Left ventricle myocardium superior (tissue), 1 donor: ENCODE measurements around the gene THBS2. TPM values are rescaled to one million over a fixed set of nuclear protein-coding genes. Genes with fewer than 3 reads are reported as not detected.
"Not testable (repeated sequence)": the region's sequence is repeated elsewhere in the genome, so short reads cannot be mapped to it uniquely, and the experiment has no call there.

Source experiments
- ATAC-seq: fragments of 200-7000 bp; cut with Tn5 transposase; one replicate; pipeline ENCODE4 v1.9.1; 2020; ENCODE audit warnings: mild to moderate bottlenecking, moderate library complexity
- DNase-seq: peaks from one replicate; pipeline ENCODE4 v3.0.0-alpha.2; 2020
- intact Hi-C: fragments of 100-400 bp; cut with micrococcal nuclease; formaldehyde crosslinking; loops from one replicate; pipeline ENCODE4 v1.11.0; 2022
- long read RNA-seq: library from polyadenylated mRNA; unstranded; transcript quantifications from one replicate; pipeline ENCODE4 v2.0.0, GENCODE V29; 2021
- total RNA-seq: library from RNA; stranded (reverse); fragmentation: NEBNext Ultra II Directional; extraction: Animal tissue kit (Norgen Biotek cat#: 25700); gene quantifications from one replicate; pipeline ENCODE4 v1.2.1, GENCODE V29; 2021
- donor health status: DM: no; HTN: yes; CAD: no; lungs with severe emphysema.

Gene THBS2
- total RNA-seq, result 10.7 TPM
- long read RNA-seq, full-length matches to known transcripts, result 15 of 30 reads
- long read RNA-seq, partial matches to known transcripts, result 15 of 30 reads
- long read RNA-seq, other reads (novel, unspliced or antisense), result 0 of 30 reads

DNA sequence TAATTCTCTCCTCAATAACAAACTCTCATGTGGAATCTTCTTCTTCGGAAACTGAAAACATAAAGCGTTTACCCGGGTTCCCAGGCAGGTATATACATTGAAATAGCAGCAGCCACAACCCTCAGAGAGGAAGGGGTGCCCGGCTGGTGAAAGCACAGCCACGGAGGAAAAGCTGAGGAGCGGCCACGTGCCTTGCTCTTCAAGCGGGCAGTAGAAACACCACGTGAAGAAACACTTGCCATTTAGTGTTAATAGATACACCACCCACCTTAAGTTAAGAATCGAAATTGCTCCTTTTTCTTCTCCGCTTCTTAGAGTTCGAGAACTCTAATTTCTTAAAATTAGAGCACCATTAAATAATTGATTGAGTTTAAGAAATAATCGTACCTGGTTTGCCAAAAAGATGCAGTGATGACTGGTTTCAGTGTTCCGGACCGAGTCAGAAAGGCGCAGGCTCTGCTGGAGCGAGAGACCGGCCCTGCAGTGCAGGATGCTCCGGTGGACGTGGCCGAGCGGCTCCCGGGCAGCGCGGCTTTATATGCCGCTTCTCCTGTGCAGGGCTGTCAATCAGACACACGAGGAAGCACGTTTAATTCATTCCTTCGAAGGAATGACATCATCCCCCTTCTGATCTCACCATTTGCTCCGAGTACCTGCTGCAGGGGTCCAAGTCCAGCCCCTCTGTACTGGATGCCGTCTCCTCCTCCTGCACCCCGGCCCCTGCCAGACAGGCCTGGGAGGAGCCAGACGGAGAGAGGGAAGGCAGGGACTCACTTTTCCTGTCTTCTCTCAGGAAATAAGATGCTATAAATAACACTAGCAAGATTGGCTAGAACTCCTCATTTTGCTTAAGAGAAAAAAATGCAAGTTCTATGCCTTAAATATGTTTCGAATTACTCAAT lies at the start of gene THBS2:
Gene THBS2, minus strand, starts transcription at position 510 of the 902 bp plus-strand sequence. CDS start 3,062 bp downstream, outside the sequence.
- peak; percentile 71 for DNase-seq
- intact Hi-C loops, result no loop called here
- peak; percentile 89 for ATAC-seq

DNA sequence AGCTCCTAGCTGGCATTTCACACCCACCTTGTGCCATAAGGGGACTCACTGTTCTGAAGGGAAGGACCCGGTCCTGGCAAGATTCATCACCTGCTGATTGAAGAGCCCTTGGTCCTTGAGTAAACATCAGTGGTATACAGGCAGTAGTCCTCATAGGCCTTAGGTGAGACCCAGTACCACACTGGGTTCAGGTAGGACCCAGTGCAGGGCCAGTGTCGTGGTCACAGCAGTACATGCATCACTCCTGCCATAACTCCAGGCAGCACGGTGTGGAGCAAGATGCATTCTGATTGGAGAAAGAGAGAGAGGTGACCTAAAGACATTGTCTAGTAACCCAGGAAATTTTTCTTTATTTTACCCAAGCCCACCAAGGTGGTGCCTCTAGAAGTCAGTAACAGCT lies 49.1 kb upstream of the THBS2 start:
- no peak for DNase-seq
- no peak for ATAC-seq
- intact Hi-C loops, result no loop called here

DNA sequence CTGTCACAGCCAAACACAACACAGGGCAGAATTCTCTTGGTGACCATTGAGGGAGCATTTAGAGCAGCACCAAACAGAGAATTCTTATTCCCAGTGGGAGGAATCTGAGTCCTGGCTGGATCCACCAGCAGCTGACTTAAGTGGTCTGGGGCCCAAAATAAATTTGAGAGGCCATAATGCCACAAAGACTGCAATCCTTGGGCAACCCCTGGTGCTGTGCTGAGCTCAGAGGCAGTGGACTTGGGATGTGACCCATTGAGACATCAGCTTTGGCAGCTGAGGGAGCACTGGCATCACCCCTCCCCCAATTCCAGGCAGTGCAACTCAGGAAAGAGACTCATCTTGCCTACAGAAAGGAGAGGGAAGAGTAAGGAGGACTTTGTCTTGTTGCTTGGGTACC lies 48.6 kb upstream of the THBS2 start:
- intact Hi-C loops, result no loop called here
- DNase-seq, result no peak
- no peak for ATAC-seq

DNA sequence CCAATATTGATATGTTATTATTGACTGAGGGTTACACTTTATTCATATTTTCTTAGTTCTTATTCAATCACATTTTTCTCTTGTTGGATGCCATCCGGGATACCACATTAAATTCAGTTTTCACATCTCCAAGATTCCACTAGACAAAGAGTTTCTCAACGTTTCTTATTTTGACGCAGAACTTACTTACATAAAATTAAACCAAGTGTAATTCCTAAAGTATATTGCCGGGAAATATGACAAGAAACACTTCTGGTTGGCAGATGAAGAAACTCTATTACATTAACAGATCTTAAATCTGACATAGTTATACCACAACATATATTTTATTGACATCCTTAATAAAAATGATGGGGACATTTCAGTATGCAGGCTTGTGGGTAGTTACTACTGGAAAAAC lies 47.3 kb upstream of the THBS2 start:
- DNase-seq (no peak), ATAC-seq (no peak)
- intact Hi-C loops, result no loop called here

DNA sequence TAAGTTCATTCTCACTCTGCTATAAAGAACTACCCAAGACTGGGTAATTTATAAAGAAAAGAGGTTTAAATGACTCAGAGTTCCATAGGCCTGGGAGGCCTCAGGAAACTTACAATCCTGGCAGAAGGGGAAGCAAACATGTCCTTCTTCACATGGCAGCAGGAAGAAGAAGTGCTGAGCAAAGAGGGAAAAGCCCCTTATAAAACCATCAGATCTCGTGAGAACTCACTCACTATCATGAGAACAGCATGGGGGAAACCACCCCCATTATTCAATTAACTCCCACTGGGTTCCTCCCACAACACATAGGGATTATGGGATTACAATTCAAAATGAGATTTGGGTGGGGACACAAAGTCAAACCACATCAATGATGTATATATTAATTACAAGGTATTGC lies 45.0 kb upstream of the THBS2 start:
- ATAC-seq, DNase-seq, intact Hi-C loops: not testable (repeated sequence)

DNA sequence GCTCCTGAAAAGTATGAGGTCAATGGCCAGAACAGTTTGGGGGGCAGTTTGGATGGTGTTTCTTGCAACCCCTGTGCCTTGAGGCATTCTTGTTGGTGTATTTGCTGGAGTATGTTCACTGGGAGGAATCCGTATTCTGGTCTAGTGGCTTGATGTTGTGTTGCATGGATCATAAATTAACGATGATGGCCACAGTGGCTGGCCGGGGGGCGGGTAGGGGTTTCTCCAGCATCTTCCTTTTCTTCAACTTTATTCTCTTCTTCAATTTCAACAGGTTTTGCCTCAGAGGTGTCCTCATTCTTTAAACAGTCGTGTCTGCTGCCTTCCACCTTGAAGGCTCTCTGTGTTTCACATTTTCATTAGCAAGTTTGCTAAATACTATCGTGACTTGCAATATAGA lies 43.0 kb upstream of the THBS2 start:
- intact Hi-C loops, result no loop called here
- no peak for ATAC-seq
- DNase-seq, result no peak

DNA sequence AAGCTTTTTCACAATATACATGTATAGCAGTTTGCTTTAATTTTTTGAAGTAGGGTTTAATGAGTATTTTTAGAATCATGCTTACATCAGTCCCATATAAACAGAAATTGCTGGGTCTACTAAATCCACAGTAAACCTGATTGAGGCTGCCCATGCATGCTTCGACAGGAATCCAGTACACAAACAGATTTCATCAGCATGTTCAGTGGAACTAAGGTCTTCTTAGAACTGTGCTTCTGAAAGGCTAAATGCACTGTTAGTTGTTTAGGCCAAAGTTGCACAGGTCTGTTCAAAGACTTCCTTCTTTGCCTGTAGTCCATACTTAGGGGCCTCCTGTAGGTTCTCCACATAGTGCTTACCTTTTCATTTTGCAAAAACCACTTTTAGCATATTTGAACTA lies 42.5 kb upstream of the THBS2 start:
- ATAC-seq, result no peak

DNA sequence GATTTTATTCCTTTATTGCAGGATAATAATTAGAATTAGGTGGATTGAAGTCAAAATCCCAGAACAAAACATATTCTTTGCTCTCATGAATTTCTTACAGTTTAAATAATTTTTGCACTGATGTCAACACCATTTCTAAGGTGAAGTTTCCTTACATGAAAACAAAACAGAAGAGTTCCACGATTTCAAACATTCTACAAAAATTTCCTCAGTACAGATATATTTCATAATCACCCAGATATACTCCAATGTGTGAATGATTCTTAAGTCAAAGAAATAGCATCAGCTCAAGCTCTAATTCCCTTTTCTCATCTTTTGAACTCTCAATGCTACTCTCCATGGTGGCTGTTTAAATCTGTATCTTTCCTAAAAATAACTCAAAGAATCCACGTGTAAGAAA lies 39.5 kb upstream of the THBS2 start:
- ATAC-seq (no peak), DNase-seq (no peak)
- intact Hi-C loops, result no loop called here

More for the DNA sequence above, 42.5 kb upstream of the THBS2 start:
- no peak for DNase-seq
- intact Hi-C loops, result no loop called here

DNA sequence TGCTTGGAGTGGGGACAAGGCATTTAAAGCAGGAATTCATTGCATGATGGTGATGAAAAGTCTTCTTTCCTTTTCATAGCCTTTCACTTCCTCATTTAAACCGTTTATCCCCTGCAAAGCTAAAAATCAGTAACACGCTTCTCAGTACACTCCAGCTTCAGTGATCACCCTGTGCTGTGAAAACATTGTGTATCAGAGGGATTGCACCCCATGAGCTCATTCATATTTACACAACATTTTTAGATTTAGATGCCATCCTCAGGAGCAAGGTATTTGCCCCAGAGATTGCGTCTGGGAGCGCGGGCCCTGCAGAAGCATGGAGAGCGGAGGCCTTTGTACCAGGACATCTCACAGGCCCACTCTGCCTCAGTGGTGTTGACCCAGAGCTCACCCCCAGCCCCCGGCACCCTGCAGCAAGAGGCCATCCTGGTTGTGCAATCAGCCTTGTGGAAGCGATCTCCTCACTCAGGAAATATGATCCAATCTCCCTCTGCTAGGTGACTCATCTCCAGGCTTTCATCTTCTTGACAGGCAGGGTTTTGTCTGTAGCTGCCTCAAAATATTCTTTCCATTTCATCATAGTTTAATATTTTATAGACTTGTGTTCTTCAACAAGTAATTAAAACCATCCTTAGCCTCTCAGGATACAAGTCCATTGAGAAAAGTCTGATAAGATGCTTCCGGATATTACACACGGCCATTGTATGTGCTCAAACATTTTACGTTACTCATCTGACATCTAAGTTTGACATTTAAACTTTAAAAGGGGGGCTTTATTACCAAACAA lies 38.9 kb upstream of the THBS2 start:
- ATAC-seq (peak; percentile 49), DNase-seq (peak; percentile 45)
- intact Hi-C loops, result no loop called here

DNA sequence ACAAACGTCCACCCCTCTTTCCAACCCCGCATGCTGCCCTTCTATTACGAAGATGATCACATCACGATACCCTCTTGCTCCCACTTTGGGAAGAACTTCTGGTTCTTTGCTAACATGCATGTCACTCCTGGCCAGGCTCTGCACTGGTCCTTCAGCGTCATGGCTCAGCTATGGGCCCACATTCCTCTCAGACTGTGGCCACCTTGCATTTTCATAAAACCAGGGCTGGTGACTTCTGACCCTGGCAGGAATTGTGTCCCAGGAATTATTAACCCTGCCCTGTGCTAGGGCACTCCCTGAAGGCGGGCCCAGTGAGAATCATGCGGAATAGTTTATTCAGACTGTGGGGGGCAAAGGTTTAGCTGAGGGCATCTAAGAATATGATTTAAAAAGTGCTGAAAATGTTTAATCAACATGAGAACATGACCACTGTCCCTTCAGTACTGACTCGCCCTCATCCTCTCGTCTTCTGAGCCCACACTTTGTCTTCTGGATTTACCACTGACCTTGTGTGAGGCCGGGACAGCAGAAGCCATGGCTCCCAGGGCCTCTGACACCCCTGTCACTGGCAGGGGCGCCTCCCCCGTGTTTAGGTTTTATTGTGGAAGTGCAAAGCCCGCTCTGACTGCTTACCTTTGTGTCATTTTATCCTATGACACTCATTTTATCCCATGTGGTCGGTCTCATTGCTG lies 38.1 kb upstream of the THBS2 start:
- intact Hi-C loops, result no loop called here
- no peak for DNase-seq

DNA sequence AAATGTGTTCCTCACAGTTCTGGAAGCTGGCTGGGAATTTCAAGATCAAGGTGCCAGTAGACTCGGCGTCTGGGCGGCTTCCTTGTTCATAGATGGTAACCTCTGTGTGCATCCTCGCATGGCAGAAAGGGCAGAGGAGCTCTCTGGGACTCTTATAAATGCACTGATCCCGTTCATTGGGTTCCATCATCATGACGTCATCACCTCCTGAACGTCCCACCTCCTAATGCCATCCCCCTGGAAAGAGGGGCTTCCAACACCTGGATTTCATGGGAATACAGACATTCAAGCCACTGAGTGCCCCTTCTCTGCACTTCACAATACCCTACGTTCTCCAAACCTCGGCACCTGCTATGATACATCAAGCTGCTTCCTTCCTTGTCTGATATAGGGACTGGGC lies 37.5 kb upstream of the THBS2 start:
- no peak for ATAC-seq
- intact Hi-C loops, result no loop called here
- DNase-seq, result no peak

More for the DNA sequence above, 38.1 kb upstream of the THBS2 start:
- no peak for ATAC-seq

DNA sequence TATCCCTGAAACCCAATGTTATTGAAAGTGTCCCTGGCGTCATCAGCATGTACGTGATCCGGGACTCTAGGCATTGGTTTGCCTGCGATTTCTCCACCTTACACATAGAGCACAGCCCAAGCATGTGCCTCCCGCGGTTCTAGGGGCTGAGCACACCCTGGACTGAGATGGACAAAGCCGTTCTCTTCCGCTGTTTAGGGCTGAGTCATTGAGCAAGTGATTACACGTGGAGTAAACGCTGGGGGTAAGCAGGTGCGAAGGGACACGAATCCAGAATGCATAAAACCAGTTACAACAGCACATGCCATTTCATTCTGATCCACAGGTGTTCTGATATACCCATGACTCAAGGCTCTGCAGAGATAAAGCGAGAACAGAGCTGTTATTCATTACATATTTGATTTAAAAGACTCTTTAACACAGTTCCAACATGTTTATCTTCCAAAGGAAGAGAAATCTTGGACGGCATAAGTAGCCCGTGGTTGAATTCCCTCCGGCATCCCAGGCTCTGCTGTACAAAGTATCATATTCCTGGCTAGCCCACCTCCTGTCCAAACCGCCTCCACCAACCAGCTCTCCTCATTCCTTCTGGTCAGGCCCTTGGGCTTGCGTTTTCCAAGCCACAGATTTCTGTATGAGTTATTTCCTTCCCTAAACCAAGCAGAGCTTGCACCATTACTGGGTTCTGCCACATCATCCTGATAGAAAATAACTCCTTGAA lies 36.1 kb upstream of the THBS2 start:
- DNase-seq (peak; percentile 67), ATAC-seq (peak; percentile 85)
- intact Hi-C loops, result no loop called here

DNA sequence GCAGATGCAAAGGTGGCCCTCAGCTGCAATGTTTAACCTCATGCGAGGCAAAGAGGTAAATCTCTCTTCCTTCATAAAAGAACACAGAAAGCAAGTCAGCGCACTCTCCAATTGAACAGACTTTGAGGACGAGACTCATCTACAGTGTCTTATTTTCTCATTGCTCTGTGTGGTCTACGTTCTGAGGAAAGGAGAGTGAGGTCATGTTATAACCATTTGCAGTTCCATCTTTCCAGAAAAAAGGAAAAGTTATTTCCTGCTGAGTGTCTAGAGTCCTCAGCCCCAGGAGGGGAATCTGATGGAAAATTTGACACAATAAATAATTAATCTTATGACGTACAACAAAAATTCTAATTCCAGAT lies 35.6 kb upstream of the THBS2 start:
- intact Hi-C loops, result no loop called here
- ATAC-seq, result peak; percentile 58
- no peak for DNase-seq

DNA sequence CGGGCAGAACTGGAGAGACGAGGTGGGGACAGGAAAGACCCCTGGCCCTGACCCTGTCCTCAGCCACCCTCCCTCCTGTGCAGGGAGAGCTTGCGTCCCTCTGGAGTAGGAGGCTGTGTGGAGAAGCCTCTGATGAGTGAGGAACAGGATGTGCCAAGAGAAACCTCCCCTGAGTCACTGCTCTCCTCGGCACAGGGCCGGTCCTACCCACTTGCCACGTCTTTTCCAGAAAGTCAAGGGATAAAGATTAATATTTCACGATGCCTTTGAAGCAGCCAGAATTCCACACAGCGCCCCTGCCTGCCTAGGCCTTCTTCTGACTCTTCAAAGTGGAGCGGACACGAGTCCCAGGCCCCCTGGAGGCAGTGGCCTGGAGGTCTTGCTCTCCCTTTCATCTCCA lies 34.9 kb upstream of the THBS2 start:
- intact Hi-C loops, result no loop called here
- peak; percentile 53 for DNase-seq
- peak; percentile 57 for ATAC-seq

DNA sequence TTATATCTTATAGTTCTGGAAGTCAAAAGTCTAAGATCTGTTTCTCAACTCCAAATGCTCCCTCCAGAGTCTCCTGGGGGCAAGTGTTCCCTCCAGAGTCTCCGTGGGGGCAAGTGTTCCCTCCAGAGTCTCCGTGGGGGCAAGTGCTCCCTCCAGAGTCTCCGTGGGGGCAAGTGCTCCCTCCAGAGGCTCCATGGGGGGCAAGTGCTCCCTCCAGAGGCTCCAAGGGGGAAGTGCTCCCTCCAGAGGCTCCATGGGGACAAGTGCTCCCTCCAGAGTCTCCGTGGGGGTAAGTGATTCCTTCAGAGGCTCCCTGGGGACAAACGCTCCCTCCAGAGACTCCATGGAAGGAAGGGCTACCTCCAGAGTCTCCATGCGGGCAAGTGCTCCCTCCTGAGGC lies 34.0 kb upstream of the THBS2 start:
- DNase-seq (no peak), ATAC-seq (no peak)
- intact Hi-C loops, result no loop called here

DNA sequence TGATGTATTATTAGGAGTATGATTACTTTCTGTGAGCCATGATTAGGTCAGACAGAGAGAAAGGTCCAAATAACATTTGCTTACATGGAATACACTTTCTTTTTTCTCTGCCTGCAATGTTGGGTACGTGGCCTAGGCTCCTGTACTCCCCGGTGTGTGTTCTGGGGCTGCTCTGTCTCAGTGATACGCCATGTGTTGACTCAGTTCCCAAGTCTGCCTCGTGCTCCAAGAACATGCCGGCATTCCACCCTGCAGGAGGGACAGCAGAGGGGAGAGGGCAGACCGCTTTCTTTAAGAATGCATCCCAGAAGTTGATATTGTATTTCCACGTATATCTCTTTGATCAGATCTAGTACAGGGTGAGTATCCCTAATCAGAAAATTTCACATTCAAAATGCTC lies 33.3 kb upstream of the THBS2 start:
- intact Hi-C loops, result no loop called here
- ATAC-seq, result no peak
- no peak for DNase-seq

DNA sequence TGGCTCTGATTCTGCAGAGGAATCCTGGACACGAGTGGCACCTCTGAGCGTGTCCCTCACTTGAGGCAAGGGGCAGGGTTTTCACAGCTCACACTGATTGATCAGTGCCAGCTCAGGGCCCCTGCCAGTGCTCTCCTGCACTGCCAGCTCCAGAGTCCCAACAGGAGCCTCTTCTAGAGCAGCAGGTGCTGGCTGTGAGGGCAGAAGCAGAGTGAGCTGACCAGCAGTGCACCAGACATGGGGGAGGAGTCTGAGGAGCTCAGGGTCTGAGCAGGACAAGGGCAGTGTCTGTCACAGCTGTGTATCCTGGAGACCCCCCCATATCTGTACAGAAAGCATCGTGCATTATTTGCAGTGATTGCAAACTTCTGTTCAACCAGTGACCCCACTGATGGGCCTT lies 31.5 kb upstream of the THBS2 start:
- DNase-seq (no peak), ATAC-seq (no peak)
- intact Hi-C loops, result no loop called here

DNA sequence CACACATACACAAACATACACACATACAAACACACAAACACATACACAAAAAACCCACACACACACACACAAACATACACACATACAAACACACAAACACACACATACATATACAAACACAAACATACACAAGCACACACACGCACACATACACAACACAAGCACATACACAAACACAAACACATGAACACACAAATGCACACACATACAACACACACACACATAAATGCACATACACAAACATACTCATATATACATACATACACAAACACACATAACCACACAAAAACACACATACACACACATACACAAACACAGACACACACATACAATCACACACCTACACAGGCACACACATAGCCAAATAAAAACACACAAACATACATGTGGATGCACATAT lies 30.3 kb upstream of the THBS2 start:
- intact Hi-C loops, result no loop called here
- no peak for ATAC-seq
- DNase-seq, result no peak

DNA sequence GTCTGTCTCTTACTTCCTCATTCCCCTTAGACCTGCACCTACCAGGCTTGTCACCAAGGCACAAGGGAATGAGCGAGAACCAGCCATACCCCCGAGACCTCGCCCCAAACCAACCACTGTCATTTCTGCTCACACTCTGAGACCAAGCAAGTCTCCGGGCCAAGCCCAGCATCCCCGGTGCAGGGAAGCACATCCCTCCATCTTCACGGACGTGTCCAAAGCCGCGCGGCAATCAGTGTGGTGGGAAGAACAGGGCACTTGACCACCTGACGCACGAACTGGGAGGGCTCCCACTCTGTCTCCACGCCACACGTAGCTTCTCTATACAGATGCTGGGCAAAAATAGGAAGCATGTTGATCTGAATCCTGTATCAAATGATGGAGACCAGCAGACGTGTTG lies 28.4 kb upstream of the THBS2 start:
- ATAC-seq, result no peak
- intact Hi-C loops, result no loop called here

More for the DNA sequence above, 28.4 kb upstream of the THBS2 start:
- DNase-seq, result no peak
